ENCODE measurements around the gene SCD5. TPM values are rescaled to one million over a fixed set of nuclear protein-coding genes. Genes with fewer than 3 reads are reported as not detected.

SCD5 gene
- total RNA-seq, 4 donors from 2014 or later = 17.6 to 28.4 (median 22.9) TPM

DNA sequence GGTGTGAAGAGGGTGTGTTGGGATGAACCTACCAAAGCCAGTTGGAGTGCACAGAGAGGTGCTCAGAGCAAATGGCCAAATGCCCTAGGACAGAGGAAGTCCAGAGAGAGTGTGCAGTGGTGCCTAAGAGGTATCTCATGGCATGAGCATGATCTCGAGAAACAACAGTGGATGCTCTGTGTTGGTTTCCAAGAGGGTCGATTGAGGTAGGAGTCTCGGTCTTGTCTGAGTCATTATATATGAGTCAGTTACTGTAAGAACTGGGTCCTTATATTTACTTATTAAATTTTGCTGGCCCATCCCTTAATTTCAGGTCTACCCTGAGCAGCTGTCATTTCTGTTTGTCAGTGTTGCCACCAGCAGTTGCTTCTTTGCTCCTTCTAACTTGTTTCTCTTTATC lies 150.2 kb downstream of the SCD5 start:
- TF ChIP-seq, protein P1, sequence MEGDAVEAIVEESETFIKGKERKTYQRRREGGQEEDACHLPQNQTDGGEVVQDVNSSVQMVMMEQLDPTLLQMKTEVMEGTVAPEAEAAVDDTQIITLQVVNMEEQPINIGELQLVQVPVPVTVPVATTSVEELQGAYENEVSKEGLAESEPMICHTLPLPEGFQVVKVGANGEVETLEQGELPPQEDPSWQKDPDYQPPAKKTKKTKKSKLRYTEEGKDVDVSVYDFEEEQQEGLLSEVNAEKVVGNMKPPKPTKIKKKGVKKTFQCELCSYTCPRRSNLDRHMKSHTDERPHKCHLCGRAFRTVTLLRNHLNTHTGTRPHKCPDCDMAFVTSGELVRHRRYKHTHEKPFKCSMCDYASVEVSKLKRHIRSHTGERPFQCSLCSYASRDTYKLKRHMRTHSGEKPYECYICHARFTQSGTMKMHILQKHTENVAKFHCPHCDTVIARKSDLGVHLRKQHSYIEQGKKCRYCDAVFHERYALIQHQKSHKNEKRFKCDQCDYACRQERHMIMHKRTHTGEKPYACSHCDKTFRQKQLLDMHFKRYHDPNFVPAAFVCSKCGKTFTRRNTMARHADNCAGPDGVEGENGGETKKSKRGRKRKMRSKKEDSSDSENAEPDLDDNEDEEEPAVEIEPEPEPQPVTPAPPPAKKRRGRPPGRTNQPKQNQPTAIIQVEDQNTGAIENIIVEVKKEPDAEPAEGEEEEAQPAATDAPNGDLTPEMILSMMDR (IDR thresholded peaks at IDR 0.05) = no peak
- TF ChIP-seq EP300 (IDR thresholded peaks at IDR 0.05) (no peak), POLR2AphosphoS5 (IDR thresholded peaks at IDR 0.05) (no peak), POLR2A (IDR thresholded peaks at IDR 0.05; ENCODE audit: low read depth) (no peak)
- no peak overlapping the region for H3K27ac ChIP-seq (replicated peaks in 1 of 4)
- DNase-seq (ENCODE audit: extremely low spot score) = no peak
- peaks cover 0 to 16% (median 0%) of the 10 kb centered on the region in 4 donors for H3K36me3 ChIP-seq
- intact Hi-C loops (cut with DNase I) = no loop called here
- H3K4me3 ChIP-seq = no peak overlapping the region
- WGBS = 67% methylated on average over 3 of the region's 3 CpGs
- no peaks in the 10 kb centered on the region for H3K9me3 ChIP-seq
- H3K4me1 ChIP-seq = no peaks in the 10 kb centered on the region
- H3K27me3 ChIP-seq = no peaks in the 10 kb centered on the region

- 58% methylated on average over 5 of the region's 5 CpGs for WGBS
Measured at GRCh38 chr4:82645936-82646565, 152.5 kb downstream of the SCD5 start.

GRCh38 chr4:82644734-82645126 lies 153.9 kb downstream of the SCD5 start:
- Histone ChIP-seq H3K27ac (replicated peaks in 1 of 4) (no peak overlapping the region), H3K9me3 (no peaks in the 10 kb centered on the region), H3K4me3 (no peak overlapping the region), H3K4me1 (peaks cover 0 to 4% (median 0%) of the 10 kb centered on the region in 4 donors), H3K27me3 (no peaks in the 10 kb centered on the region), H3K36me3 (peaks cover 0 to 6% (median 0%) of the 10 kb centered on the region in 4 donors)
- TF ChIP-seq POLR2AphosphoS5 (IDR thresholded peaks at IDR 0.05) = no peak
- TF ChIP-seq, protein P1 (IDR thresholded peaks at IDR 0.05) = no peak
- peak; percentile 37 for DNase-seq (ENCODE audit: extremely low spot score)
- intact Hi-C loops (cut with DNase I) = no loop called here
- WGBS = 73% methylated on average over 4 of the region's 4 CpGs

More at GRCh38 chr4:82645936-82646565, 152.5 kb downstream of the SCD5 start:
- no peaks in the 10 kb centered on the region for H3K27me3 ChIP-seq
- no peaks in the 10 kb centered on the region for H3K9me3 ChIP-seq
- DNase-seq (ENCODE audit: extremely low spot score) = peak; percentile 45
- H3K36me3 ChIP-seq = peaks cover 0 to 11% (median 0%) of the 10 kb centered on the region in 4 donors
- H3K27ac ChIP-seq (replicated peaks in 1 of 4) = no peak overlapping the region
- H3K4me1 ChIP-seq = no peaks in the 10 kb centered on the region
- intact Hi-C loops (cut with DNase I) = no loop called here
- TF ChIP-seq EP300 (IDR thresholded peaks at IDR 0.05) = no peak
- TF ChIP-seq POLR2A (IDR thresholded peaks at IDR 0.05; ENCODE audit: low read depth) = no peak
- no peak for TF ChIP-seq POLR2AphosphoS5 (IDR thresholded peaks at IDR 0.05)
- TF ChIP-seq, protein P1 (IDR thresholded peaks at IDR 0.05) = no peak
- H3K4me3 ChIP-seq = no peak overlapping the region

- Histone ChIP-seq H3K4me3 (no peak overlapping the region), H3K4me1 (peaks cover 0 to 6% (median 0%) of the 10 kb centered on the region in 4 donors)
- 85% methylated on average over 5 of the region's 5 CpGs for WGBS
Measured at GRCh38 chr4:82643994-82644733, 154.4 kb downstream of the SCD5 start.

GRCh38 chr4:82642331-82642730 lies 156.3 kb downstream of the SCD5 start:
- no peak overlapping the region for H3K4me3 ChIP-seq
- peak; percentile 62 for DNase-seq (ENCODE audit: extremely low spot score)
- WGBS = 83% methylated on average over 7 of the region's 7 CpGs
- H3K27ac ChIP-seq (replicated peaks in 1 of 4) = no peak overlapping the region
- intact Hi-C loops (cut with DNase I) = no loop called here
- TF ChIP-seq, protein P1 (IDR thresholded peaks at IDR 0.05) = no peak
- TF ChIP-seq POLR2AphosphoS5 (IDR thresholded peaks at IDR 0.05) = no peak
- no peak for TF ChIP-seq EP300 (IDR thresholded peaks at IDR 0.05)
- TF ChIP-seq POLR2A (IDR thresholded peaks at IDR 0.05; ENCODE audit: low read depth) = no peak
- H3K27me3 ChIP-seq = no peaks in the 10 kb centered on the region
- H3K4me1 ChIP-seq = peaks cover 0 to 6% (median 0%) of the 10 kb centered on the region in 4 donors
- no peaks in the 10 kb centered on the region for H3K36me3 ChIP-seq
- H3K9me3 ChIP-seq = no peaks in the 10 kb centered on the region

More at GRCh38 chr4:82643994-82644733, 154.4 kb downstream of the SCD5 start:
- intact Hi-C loops (cut with DNase I) = no loop called here
- Histone ChIP-seq H3K9me3 (no peaks in the 10 kb centered on the region), H3K36me3 (peaks cover 0 to under 1% (median 0%) of the 10 kb centered on the region in 4 donors), H3K27me3 (no peaks in the 10 kb centered on the region), H3K27ac (replicated peaks in 1 of 4) (no peak overlapping the region)
- peak; percentile 19 for DNase-seq (ENCODE audit: extremely low spot score)
- TF ChIP-seq POLR2A (IDR thresholded peaks at IDR 0.05; ENCODE audit: low read depth) = no peak

All from esophagus muscularis mucosa (tissue), 4 donors.